Spleen (tissue), 7 donors: ENCODE results near the gene OTULIN.

Source experiments
- CTCF ChIP-seq, 11 experiments: fragments of 200-600 bp in 7 of 11; fragments of 450-650 bp in 4 of 11; sonication (generic) in 4 of 11; IDR thresholded peaks in 8 of 11; conservative IDR thresholded peaks in 3 of 11; 1 replicate in 7 of 11; 2 replicates in 4 of 11; pipeline versions ENCODE4 v1.4.0 to v1.8.0; 2016 to 2021; ENCODE audit warnings: antibody characterized with exemption in 11 of 11, inconsistent platforms in 4 of 11, mild to moderate bottlenecking in 1 of 11
- POLR2A ChIP-seq, 3 donors: fragments of 450-650 bp; IDR thresholded peaks; one replicate each; pipeline ENCODE4 v1.5.1; 2017; ENCODE audit warnings: antibody characterized with exemption in 3 of 3, mild to moderate bottlenecking in 1 of 3
- donor health status: DM: no; HTN: no; CAD: no; lungs with moderate emphysema.
- donor health status: DM: no; HTN: no; CAD: no.
- donor health status: DM: no; HTN: no; CAD: no.

GRCh38 chr5:14617441-14617840, 47.1 kb upstream of the OTULIN start:
- TF ChIP-seq CTCF (IDR thresholded peaks at IDR 0.05 in 8 of 11, conservative IDR thresholded peaks at IDR 0.05 in 3 of 11) (no peak), POLR2A (IDR thresholded peaks at IDR 0.05) (no peak)
